ENCODE data around the gene PARD3. TPM values are rescaled to one million over a fixed set of nuclear protein-coding genes. Genes with fewer than 3 reads are reported as not detected.

PARD3 gene
- total and polyA plus RNA-seq, 8 donors, result 25.6 to 54.5 (median 47.8) TPM

DNA sequence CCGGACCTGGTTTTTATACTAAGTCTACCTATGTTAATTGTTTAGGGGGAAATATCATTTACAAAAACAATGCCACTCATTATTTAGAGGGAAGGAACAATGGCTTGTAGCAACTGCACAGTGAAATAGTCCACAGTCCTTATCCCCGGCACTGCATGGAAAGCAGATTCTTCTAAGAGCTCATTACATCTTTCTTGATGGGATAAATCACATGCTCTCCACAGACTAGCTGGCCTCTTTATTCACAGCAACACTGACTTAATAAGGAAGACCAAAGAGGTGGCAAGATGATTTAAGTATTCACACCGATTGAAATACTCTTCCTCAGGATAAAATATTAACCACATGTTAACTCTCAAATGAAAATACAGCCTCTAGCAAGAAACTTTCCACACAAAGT is 349.4 kb downstream of the PARD3 start:
- no peaks in the 10 kb centered on the region for H3K36me3 ChIP-seq
- TF ChIP-seq, protein P1, sequence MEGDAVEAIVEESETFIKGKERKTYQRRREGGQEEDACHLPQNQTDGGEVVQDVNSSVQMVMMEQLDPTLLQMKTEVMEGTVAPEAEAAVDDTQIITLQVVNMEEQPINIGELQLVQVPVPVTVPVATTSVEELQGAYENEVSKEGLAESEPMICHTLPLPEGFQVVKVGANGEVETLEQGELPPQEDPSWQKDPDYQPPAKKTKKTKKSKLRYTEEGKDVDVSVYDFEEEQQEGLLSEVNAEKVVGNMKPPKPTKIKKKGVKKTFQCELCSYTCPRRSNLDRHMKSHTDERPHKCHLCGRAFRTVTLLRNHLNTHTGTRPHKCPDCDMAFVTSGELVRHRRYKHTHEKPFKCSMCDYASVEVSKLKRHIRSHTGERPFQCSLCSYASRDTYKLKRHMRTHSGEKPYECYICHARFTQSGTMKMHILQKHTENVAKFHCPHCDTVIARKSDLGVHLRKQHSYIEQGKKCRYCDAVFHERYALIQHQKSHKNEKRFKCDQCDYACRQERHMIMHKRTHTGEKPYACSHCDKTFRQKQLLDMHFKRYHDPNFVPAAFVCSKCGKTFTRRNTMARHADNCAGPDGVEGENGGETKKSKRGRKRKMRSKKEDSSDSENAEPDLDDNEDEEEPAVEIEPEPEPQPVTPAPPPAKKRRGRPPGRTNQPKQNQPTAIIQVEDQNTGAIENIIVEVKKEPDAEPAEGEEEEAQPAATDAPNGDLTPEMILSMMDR (IDR thresholded peaks at IDR 0.05), result no peak
- no peaks in the 10 kb centered on the region for H3K27me3 ChIP-seq
- H3K4me3 ChIP-seq, result no peak overlapping the region
- no peak overlapping the region for H3K27ac ChIP-seq
- H3K9me3 ChIP-seq, result no peaks in the 10 kb centered on the region
- DNase-seq, result no peak
- ATAC-seq, result no peak
- intact Hi-C loops (cut with DNase I), result no loop called here
- H3K4me1 ChIP-seq, result no peaks in the 10 kb centered on the region

DNA sequence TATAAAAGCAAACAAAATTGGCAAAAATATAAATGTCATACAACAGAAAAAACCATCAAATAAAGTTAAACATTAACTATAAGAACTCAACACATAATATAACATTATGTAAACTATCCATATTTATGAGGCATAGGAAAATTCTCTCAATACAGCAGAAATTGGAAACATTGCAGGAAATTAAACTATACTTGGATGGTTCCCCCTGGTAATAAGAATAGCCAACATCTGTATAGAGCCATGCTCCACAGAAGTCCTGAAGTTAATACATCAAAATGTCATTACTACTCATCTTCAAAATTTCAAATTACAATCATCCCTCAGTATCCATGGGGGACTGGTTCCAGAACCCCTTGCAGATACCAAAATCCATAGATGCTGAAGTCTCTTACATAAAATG is 350.5 kb downstream of the PARD3 start:
- H3K4me3 ChIP-seq, result no peak overlapping the region
- ATAC-seq (no peak), DNase-seq (no peak)
- H3K27ac ChIP-seq, result no peak overlapping the region
- H3K36me3 ChIP-seq, result no peaks in the 10 kb centered on the region
- no peaks in the 10 kb centered on the region for H3K27me3 ChIP-seq
- TF ChIP-seq, protein P1 (IDR thresholded peaks at IDR 0.05), result no peak
- intact Hi-C loops (cut with DNase I), result no loop called here
- H3K9me3 ChIP-seq, result no peaks in the 10 kb centered on the region
- H3K4me1 ChIP-seq, result no peaks in the 10 kb centered on the region

DNA sequence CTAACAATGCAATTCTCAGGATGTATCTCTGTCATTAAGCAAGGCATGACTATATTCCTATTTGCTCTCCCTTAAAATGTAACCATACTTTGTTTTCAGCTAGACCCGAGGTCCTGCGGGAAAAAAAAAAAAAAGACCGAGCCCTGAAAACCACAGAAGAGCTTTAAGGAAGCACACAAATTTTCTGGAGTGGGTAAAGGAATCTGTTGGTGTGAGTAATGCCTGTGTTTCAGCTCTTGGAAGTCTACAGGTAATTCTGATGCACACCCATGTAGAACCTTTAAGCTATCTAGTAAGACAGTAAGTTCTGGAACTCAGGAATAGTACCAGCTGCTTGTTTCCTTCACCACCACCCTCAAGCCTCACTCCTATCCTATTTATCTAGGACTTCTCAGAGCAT is 351.1 kb downstream of the PARD3 start:
- H3K27me3 ChIP-seq, result no peaks in the 10 kb centered on the region
- no peak overlapping the region for H3K4me3 ChIP-seq
- ATAC-seq, result peak; percentile 73
- H3K9me3 ChIP-seq, result no peaks in the 10 kb centered on the region
- no peak overlapping the region for H3K27ac ChIP-seq
- no peaks in the 10 kb centered on the region for H3K36me3 ChIP-seq
- TF ChIP-seq, protein P1 (IDR thresholded peaks at IDR 0.05), result no peak
- DNase-seq, result no peak
- intact Hi-C loops (cut with DNase I), result no loop called here
- H3K4me1 ChIP-seq, result no peaks in the 10 kb centered on the region

DNA sequence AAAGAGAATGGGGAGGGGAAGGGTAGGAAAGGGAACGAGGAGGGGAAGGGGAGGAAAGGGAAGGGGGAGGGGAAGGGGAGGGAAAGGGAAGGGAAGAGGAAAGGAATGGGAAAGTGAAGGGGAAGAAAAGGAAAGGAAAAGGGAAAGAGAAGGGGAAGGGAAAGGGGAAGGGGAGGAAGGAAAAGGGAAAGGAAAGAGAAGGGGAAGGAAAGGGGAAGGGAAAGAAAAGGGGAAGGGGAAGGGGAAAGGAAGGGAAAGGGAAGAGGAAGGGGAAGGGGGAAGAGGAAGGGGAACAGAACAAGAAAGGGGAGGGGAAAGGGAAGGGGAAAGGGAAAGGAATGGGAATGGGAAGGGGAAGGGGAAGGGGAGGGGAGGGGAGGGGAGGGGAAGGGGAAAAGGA is 352.1 kb downstream of the PARD3 start:
- no peaks in the 10 kb centered on the region for H3K9me3 ChIP-seq
- DNase-seq, result no peak
- no peak overlapping the region for H3K27ac ChIP-seq
- no peak overlapping the region for H3K4me3 ChIP-seq
- H3K27me3 ChIP-seq, result no peaks in the 10 kb centered on the region
- no peak for ATAC-seq
- no peaks in the 10 kb centered on the region for H3K4me1 ChIP-seq
- intact Hi-C loops (cut with DNase I), result no loop called here
- TF ChIP-seq, protein P1 (IDR thresholded peaks at IDR 0.05), result no peak
- H3K36me3 ChIP-seq, result no peaks in the 10 kb centered on the region

DNA sequence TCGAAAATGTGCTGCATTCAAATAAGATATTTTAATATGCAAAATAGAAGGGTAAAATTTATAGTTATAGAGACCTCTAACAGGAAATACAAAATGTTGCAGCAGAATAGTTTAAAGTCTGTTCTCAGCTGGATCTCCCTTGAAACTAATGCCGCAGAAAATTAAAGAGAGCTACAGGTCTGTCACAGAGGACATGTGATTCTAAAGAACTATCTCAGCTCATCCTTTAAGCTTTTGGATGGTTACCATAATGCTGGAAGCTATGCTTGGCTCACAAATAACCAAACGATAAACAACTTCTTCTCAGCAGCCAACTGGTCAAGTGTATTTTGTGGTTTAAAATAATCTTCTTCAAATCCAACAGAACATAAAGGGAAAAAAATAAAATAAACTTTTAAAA is 353.0 kb downstream of the PARD3 start:
- H3K4me3 ChIP-seq, result no peak overlapping the region
- H3K4me1 ChIP-seq, result no peaks in the 10 kb centered on the region
- TF ChIP-seq, protein P1 (IDR thresholded peaks at IDR 0.05), result no peak
- ATAC-seq (no peak), DNase-seq (no peak)
- no peaks in the 10 kb centered on the region for H3K27me3 ChIP-seq
- intact Hi-C loops (cut with DNase I), result no loop called here
- H3K27ac ChIP-seq, result no peak overlapping the region
- H3K9me3 ChIP-seq, result no peaks in the 10 kb centered on the region
- no peaks in the 10 kb centered on the region for H3K36me3 ChIP-seq
